Esophagus muscularis mucosa (tissue), 4 donors: ENCODE measurements around the gene GPD1L. TPM values are rescaled to one million over a fixed set of nuclear protein-coding genes. Genes with fewer than 3 reads are reported as not detected.

Experiments used
- DNase-seq: peaks from one replicate; pipeline ENCODE4 v3.0.0-alpha.2; 2017; ENCODE audit errors: extremely low spot score
- H3K27ac ChIP-seq, 4 donors: fragments of 200-600 bp; sonication (generic); replicated peaks in 1 of 4; 1 replicate in 3 of 4; 2 replicates in 1 of 4; pipeline ENCODE4 v1.5.1; 2016 to 2019; ENCODE audit warnings: mild to moderate bottlenecking in 1 of 4
- H3K27me3 ChIP-seq, 4 donors: fragments of 200-600 bp; sonication (generic); one replicate each; pipeline versions ENCODE4 v1.5.1 to v1.6.0; 2016 to 2019
- H3K36me3 ChIP-seq, 4 donors: fragments of 200-600 bp; sonication (generic); one replicate each; pipeline ENCODE4 v1.5.1; 2016 to 2019
- H3K4me1 ChIP-seq, 4 donors: fragments of 200-600 bp; sonication (generic); one replicate each; pipeline ENCODE4 v1.5.1; 2016 to 2019
- H3K4me3 ChIP-seq, 4 donors: fragments of 200-600 bp; sonication (generic); 1 replicate in 2 of 4; 2 replicates in 2 of 4; pipeline ENCODE4 v1.5.1; 2016 to 2019; ENCODE audit warnings: mild to moderate bottlenecking in 4 of 4, moderate library complexity in 1 of 4
- H3K9me3 ChIP-seq, 4 donors: fragments of 200-600 bp; sonication (generic); 1 replicate in 3 of 4; 2 replicates in 1 of 4; pipeline ENCODE4 v1.5.1; 2016 to 2019
- EP300 ChIP-seq: sonication (generic); formaldehyde crosslinking; IDR thresholded peaks from one replicate; pipeline ENCODE4 v1.6.1; 2017; ENCODE audit warnings: antibody characterized with exemption
- POLR2A ChIP-seq: fragments of 450-650 bp; IDR thresholded peaks from one replicate; pipeline ENCODE4 v1.6.1; 2017; ENCODE audit warnings: antibody characterized with exemption, moderate library complexity, mild to moderate bottlenecking, low read depth
- POLR2AphosphoS5 ChIP-seq, 2 donors: sonication (generic); formaldehyde crosslinking; IDR thresholded peaks; one replicate each; pipeline ENCODE4 v1.6.1; 2017; ENCODE audit warnings: antibody characterized with exemption in 2 of 2
- WGBS: methylation state at CpG from one replicate; pipeline ENCODE4 v1.1.5; 2018; 5-methylcytosine and 5-hydroxymethylcytosine counted together
- intact Hi-C: fragments of 100-400 bp; cut with DNase I; formaldehyde crosslinking; loops from one replicate; pipeline ENCODE4 v1.15.1; 2023
- total RNA-seq, 4 donors: library from RNA; depleted of rRNA; stranded (reverse); fragments of >200 nt; gene quantifications; one replicate each; pipeline versions ENCODE4 v1.1.0 to v1.2.1, GENCODE V29; 2016
- TF ChIP-seq, protein P1 (sequence below), 3 experiments: fragments of 200-600 bp in 2 of 3; fragments of 450-650 bp in 1 of 3; sonication (generic) in 2 of 3; IDR thresholded peaks; one replicate each; pipeline ENCODE4 v1.5.1; 2017 to 2019; ENCODE audit warnings: antibody characterized with exemption in 3 of 3, mild to moderate bottlenecking in 2 of 3, moderate library complexity in 1 of 3

GPD1L gene
- total RNA-seq, 4 donors from 2014 or later, result 75.6 to 117 (median 79.7) TPM

- Histone ChIP-seq H3K4me1 (peaks cover 0 to 13% (median 3%) of the 10 kb centered on the region in 4 donors), H3K4me3 (no peak overlapping the region), H3K27me3 (no peaks in the 10 kb centered on the region), H3K9me3 (no peaks in the 10 kb centered on the region), H3K27ac (no peak overlapping the region), H3K36me3 (no peaks in the 10 kb centered on the region)
- TF ChIP-seq EP300 (no peak), POLR2AphosphoS5 (IDR thresholded peaks at IDR 0.05) (no peak)
- no peak for DNase-seq
- WGBS, result 36% methylated on average over 7 of the region's 7 CpGs
- intact Hi-C loops, result no loop called here
These were observed 73.8 kb downstream of the GPD1L start for GRCh38 chr3:32180141-32180784.

DNA sequence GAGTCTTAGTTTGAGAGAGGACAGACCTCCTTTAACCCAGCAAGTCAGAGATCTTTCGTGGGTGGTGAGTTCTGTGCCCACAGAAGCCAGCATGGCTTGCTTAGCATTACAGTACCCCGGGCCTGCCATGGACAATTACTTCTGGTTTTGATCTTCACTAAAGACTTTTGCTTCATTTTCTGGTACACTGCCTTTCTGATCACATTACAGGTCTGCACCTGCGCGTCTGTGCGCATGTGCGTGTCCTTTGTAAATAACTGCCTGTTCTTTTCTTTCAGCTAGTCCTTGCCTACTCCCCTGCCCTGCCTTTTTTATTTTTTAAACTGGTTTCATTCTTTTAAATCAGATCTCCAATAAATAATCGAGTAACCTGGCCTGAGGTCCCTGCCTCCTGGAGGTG is 74.9 kb downstream of the GPD1L start:
- WGBS, result 92% methylated on average over 7 of the region's 7 CpGs
- Histone ChIP-seq H3K27me3 (no peaks in the 10 kb centered on the region), H3K9me3 (no peaks in the 10 kb centered on the region), H3K4me1 (peaks cover 0 to 13% (median 3%) of the 10 kb centered on the region in 4 donors), H3K36me3 (no peaks in the 10 kb centered on the region), H3K27ac (no peak overlapping the region), H3K4me3 (no peak overlapping the region)
- intact Hi-C loops, result no loop called here
- no peak for TF ChIP-seq POLR2A
- no peak for TF ChIP-seq EP300
- TF ChIP-seq, protein P1, sequence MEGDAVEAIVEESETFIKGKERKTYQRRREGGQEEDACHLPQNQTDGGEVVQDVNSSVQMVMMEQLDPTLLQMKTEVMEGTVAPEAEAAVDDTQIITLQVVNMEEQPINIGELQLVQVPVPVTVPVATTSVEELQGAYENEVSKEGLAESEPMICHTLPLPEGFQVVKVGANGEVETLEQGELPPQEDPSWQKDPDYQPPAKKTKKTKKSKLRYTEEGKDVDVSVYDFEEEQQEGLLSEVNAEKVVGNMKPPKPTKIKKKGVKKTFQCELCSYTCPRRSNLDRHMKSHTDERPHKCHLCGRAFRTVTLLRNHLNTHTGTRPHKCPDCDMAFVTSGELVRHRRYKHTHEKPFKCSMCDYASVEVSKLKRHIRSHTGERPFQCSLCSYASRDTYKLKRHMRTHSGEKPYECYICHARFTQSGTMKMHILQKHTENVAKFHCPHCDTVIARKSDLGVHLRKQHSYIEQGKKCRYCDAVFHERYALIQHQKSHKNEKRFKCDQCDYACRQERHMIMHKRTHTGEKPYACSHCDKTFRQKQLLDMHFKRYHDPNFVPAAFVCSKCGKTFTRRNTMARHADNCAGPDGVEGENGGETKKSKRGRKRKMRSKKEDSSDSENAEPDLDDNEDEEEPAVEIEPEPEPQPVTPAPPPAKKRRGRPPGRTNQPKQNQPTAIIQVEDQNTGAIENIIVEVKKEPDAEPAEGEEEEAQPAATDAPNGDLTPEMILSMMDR (IDR thresholded peaks at IDR 0.05), result no peak
- no peak for TF ChIP-seq POLR2AphosphoS5 (IDR thresholded peaks at IDR 0.05)
- DNase-seq, result no peak

DNA sequence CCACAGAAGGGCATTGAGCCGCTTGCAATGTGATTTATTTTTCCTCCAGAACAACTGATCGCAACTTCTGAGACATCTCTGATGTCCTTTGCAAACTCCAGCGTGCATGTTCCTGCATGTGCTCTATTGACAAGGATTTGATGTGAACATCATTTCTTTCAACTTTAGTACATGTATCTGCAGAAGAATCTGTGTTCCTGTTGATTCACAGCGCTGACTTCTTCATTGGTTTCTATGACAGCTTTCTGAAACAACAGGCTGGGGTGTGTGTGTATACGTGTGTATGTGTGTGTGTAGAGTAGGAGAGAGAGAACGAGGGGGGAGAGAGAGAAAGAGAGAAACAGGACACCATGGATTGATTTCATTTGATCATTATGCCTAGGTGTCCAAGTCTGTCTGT is 75.4 kb downstream of the GPD1L start:
- H3K4me3 ChIP-seq, result no peak overlapping the region
- H3K4me1 ChIP-seq, result peaks cover 0 to 13% (median 3%) of the 10 kb centered on the region in 4 donors
- DNase-seq, result no peak
- no peaks in the 10 kb centered on the region for H3K9me3 ChIP-seq
- WGBS, result 98% methylated on average over 6 of the region's 6 CpGs
- no peak overlapping the region for H3K27ac ChIP-seq
- TF ChIP-seq EP300, result no peak
- TF ChIP-seq, protein P1 (IDR thresholded peaks at IDR 0.05), result no peak
- no peaks in the 10 kb centered on the region for H3K36me3 ChIP-seq
- no peaks in the 10 kb centered on the region for H3K27me3 ChIP-seq
- intact Hi-C loops, result no loop called here

DNA sequence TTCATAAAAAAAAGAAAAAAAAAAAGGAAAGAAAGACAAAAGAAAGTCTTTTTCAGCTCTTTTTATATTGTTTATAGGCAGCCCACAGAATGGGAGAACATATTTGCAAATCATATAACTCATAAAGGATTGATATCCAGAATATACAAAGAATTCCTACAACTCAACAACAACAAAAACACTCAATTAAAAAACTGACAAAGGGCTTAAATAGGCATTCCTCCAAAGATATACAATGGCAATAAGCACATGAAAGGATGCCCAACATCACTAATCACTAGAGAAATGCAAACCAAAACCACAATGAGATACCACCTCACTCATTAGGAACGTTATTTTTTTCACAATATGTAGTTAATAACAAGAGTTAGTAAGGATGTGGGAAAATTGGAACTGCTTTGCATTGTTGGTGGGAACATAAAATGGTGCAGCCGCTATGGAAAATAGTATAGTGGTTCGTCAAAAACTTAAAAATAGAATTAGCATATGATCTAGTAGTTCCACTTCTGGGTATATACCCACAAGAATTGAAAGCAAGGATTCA is 77.8 kb downstream of the GPD1L start:
- no peaks in the 10 kb centered on the region for H3K27me3 ChIP-seq
- no peaks in the 10 kb centered on the region for H3K36me3 ChIP-seq
- H3K9me3 ChIP-seq, result no peaks in the 10 kb centered on the region
- DNase-seq, result no peak
- TF ChIP-seq, protein P1 (IDR thresholded peaks at IDR 0.05), result no peak
- TF ChIP-seq POLR2AphosphoS5 (IDR thresholded peaks at IDR 0.05) (no peak), POLR2A (no peak), EP300 (no peak)
- no peak overlapping the region for H3K27ac ChIP-seq
- intact Hi-C loops, result no loop called here
- WGBS, result 94% methylated on average over 2 of the region's 3 CpGs
- H3K4me3 ChIP-seq, result no peak overlapping the region
- peaks cover 0 to 5% (median 2%) of the 10 kb centered on the region in 4 donors for H3K4me1 ChIP-seq

DNA sequence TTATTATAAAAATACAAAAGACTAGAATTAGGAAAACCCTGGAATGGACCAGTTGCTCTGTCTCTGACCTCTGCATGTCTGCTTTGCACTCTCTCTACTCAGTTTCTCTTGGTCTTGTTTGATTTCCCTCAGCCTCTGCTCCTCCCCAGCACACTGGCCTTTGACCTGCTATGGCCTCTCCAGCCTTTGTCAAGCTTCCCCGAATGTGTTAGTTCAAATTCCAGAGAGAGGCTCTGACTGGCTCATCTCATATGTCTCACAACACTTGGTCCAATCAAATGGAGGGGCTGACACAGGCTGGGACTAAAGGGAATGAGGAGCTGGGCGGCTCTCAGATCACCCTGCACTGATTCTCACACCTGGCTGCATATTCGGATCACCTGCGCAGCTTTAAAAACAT is 79.7 kb downstream of the GPD1L start:
- Histone ChIP-seq H3K27me3 (no peaks in the 10 kb centered on the region), H3K27ac (no peak overlapping the region), H3K4me1 (no peaks in the 10 kb centered on the region), H3K36me3 (no peaks in the 10 kb centered on the region), H3K9me3 (no peaks in the 10 kb centered on the region), H3K4me3 (no peak overlapping the region)
- intact Hi-C loops, result no loop called here
- no peak for TF ChIP-seq POLR2AphosphoS5 (IDR thresholded peaks at IDR 0.05)
- TF ChIP-seq POLR2A, result no peak
- TF ChIP-seq, protein P1 (IDR thresholded peaks at IDR 0.05), result no peak
- no peak for TF ChIP-seq EP300
- no peak for DNase-seq
- WGBS, result 90% methylated on average over 4 of the region's 4 CpGs
